ENCODE data around the gene KCNJ10.
A peak's percentile ranks its signal among the peaks of the same experiment; 100 is the strongest.
"Not testable (repeated sequence)": the region's sequence is repeated elsewhere in the genome, so short reads cannot be mapped to it uniquely, and the experiment has no call there.

Gene KCNJ10

GRCh38 chr1:160069460-160070231 lies at the start of gene KCNJ10:
Gene KCNJ10 (minus strand): TSS chr1:160070160. CDS start chr1:160042532, 27,628 bp downstream.
- peak; percentile 48 for DNase-seq

- DNase-seq, result no peak
These were observed 49.0 kb upstream of the KCNJ10 start for GRCh38 chr1:160118928-160119327.

DNA sequence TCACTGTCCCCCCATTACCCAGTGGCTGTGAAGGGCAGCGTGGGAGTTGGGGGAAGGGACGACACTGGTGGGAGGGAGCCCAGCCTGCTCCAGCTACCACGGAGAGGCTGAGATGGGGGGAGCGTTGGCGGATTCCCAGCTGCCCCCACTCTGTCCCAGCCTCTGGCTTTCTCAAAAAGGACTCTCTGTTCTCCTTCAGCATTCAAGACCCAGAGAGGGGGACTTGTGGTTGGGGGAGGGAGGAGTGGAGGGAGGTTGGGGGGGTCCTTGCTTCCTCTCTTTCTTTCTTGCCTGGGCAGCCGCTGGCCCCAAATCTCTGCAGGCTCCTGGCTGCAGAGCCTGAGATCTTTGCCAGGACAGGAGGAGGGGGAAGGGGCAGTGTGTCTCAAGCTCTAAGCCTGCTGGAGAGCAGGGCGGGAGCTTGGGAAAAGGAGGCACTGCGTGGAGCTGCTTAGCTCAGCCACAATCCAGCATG lies 47.8 kb upstream of the KCNJ10 start:
- DNase-seq, result peak; percentile 78

- DNase-seq, result no peak
These were observed 47.3 kb upstream of the KCNJ10 start for GRCh38 chr1:160117300-160117699.

GRCh38 chr1:160116283-160117147 lies 46.6 kb upstream of the KCNJ10 start:
- DNase-seq, result no peak

DNA sequence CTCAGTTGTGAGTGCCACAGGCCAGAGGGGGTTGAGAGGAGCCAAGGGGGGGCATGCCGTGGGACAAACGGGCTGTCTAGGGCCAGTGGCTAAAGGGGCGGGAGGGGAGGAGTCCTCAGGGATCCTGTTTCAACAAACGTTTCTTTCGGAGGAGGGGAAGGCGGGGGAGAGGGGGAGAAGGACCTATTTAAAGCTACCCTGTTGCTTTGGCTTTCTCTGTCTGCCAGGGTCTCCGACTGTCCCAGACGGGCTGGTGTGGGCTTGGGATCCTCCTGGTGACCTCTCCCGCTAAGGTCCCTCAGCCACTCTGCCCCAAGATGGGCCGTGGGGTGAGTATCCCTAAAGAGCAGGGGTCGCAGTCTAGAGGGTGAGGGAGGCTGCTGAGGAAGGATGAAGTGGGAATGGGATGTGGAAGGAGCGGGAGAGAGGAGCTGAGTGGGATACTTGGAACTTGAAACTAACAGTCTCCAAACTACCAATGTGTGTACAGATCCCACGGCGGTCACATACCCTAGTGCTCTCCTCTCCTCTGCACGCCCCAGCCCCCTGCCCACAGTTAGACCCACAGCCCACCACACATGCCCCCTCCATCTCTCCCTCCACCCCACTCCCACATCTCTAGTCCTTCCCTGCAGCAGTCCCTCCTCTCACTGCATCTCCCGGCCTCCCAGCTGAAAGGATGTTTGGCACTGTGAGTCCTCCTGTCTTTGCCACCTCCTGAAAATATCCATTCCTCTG lies 45.8 kb upstream of the KCNJ10 start, which contains the start of gene ATP1A2:
TSS of gene ATP1A2 (plus strand) at position 215 of the 738 bp plus-strand sequence. CDS start at position 318, 103 bp downstream.
- no peak for DNase-seq

- DNase-seq, result no peak
These were observed 44.1 kb upstream of the KCNJ10 start for GRCh38 chr1:160114085-160114484.

GRCh38 chr1:160113407-160113806 lies 43.4 kb upstream of the KCNJ10 start:
- DNase-seq, result no peak

- no peak for DNase-seq
These were observed 42.4 kb upstream of the KCNJ10 start for GRCh38 chr1:160112357-160112756.

GRCh38 chr1:160111462-160111861 lies 41.5 kb upstream of the KCNJ10 start:
- not testable (repeated sequence) for DNase-seq

- no peak for DNase-seq
These were observed 39.7 kb upstream of the KCNJ10 start for GRCh38 chr1:160109686-160110085.

- DNase-seq, result peak; percentile 71
These were observed 39.1 kb upstream of the KCNJ10 start for GRCh38 chr1:160108888-160109662.

GRCh38 chr1:160107512-160107911 lies 37.6 kb upstream of the KCNJ10 start:
- no peak for DNase-seq

DNA sequence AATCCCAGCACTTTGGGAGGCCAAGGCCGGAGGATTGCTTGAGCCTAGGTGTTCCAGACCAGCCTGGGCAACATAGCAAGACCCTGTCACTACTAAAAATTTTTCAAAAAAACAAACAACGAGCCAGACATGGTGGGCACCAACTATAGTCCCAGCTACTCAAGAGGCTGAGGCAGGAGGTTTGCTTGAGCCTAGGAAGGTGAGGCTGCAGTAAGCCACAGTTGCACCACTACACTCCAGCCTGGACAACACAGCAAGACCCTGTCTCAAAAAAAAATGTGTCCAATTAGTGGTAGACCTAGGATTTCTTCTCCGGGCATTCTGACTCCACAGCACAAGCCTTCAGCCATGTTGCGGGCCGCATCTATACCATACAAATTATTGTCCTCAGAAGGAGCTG lies 35.2 kb upstream of the KCNJ10 start:
- DNase-seq, result no peak

GRCh38 chr1:160104486-160104885 lies 34.5 kb upstream of the KCNJ10 start:
- no peak for DNase-seq

DNA sequence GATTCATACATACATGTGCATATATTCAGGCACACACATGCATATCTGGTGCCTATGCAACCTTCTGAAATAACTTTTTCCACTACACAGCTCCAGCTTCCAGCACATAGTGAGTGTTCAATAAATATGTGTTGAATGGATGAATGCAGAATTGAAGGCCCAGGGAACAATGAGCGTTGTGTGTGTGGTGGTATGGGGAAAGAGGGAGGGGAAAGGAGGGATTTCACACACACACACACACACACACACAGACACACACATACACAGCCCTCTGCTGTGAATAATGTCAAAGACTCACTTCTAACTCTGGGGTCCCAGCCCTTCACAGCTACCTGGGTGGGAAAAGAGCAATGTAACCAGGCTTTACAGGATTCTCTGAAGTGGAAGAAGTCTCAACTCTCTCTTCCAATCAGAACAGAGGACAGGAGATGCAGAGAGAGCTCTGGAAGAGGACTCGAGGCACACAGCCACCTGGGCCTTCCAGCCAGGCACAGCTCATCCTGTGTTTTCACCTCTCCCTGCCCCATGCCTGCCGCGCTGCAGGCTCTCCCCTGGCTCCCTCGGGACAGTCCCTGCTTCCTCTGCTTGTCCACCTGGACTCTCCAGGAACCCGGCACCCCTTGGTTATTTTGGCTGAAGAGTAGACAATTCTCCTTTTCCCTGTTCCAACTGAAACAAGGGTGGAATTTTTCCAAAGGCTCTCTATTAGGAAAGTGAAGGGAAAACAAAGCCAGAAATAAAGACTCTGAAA lies 33.9 kb upstream of the KCNJ10 start:
- DNase-seq, result no peak

- no peak for DNase-seq
These were observed 32.0 kb upstream of the KCNJ10 start for GRCh38 chr1:160101717-160102522.

GRCh38 chr1:160101037-160101716 lies 31.2 kb upstream of the KCNJ10 start:
- peak; percentile 85 for DNase-seq

DNA sequence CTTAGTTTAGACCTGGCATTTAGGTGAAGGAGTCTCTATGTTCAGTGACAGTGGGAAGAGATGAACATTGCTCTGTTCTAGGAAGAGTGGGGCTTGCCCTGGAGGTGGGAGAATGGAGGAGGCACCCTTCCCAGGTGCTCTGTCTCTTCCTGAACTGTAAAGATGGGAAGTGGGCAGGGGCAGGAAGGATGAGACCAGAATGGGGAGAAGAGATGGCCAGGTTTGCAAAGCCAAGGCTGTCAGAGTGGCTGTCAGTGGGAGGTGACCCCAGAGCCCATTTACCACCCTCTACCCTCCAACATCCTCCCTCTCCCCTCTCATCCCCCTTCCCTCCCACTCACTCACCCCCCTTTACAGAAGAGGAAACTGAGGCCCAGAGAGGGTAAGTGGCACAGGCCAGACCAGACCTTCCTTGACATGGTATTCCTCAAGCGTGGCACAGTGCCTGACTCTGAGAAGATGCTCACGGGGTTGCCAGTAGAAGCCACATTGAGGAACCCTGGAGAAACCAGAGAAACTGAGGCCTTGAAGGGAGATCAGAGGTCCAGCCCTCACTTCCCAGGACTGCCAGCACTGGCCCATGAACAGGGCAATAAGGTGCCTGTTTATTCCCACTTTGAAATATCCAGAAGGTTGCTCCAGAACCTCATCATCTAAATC lies 29.9 kb upstream of the KCNJ10 start:
- no peak for DNase-seq
